Left lung (tissue), 10 donors: ENCODE measurements around the gene MICAL1. TPM values are rescaled to one million over a fixed set of nuclear protein-coding genes. Genes with fewer than 3 reads are reported as not detected.
A peak's percentile ranks its signal among the peaks of the same experiment; 100 is the strongest.

Experiments used
- ATAC-seq: fragments of 200-7000 bp; cut with Tn5 transposase; one replicate; pipeline ENCODE4 v1.9.1; 2020; ENCODE audit warnings: moderate library complexity
- DNase-seq, 4 donors: peaks; one replicate each; pipeline ENCODE4 v3.0.0-alpha.2; 2013 to 2020
- H3K27ac ChIP-seq, 2 donors: fragments of 200-600 bp; sonication (generic) in 1 of 2; one replicate each; pipeline versions ENCODE4 v1.5.0 to v1.8.0; 2020 to 2021
- H3K27me3 ChIP-seq, 2 donors: fragments of 200-600 bp; sonication (generic) in 1 of 2; one replicate each; pipeline versions ENCODE4 v1.5.0 to v1.8.0; 2020 to 2021
- H3K36me3 ChIP-seq, 2 donors: fragments of 200-600 bp; sonication (generic) in 1 of 2; one replicate each; pipeline versions ENCODE4 v1.5.0 to v1.8.0; 2020 to 2021
- H3K4me1 ChIP-seq, 2 donors: fragments of 200-600 bp; one replicate each; pipeline ENCODE4 v1.8.0; 2021
- H3K4me3 ChIP-seq, 2 donors: fragments of 200-600 bp; sonication (generic) in 1 of 2; one replicate each; pipeline versions ENCODE4 v1.5.0 to v1.8.0; 2020 to 2021; ENCODE audit warnings: mild to moderate bottlenecking in 1 of 2
- H3K9me3 ChIP-seq, 2 donors: fragments of 200-600 bp; sonication (generic) in 1 of 2; one replicate each; pipeline versions ENCODE4 v1.5.0 to v1.8.0; 2020 to 2021
- intact Hi-C, 2 donors: fragments of 100-400 bp; cut with DNase I; formaldehyde crosslinking; loops; one replicate each; pipeline versions ENCODE4 v1.11.2 to v1.14.2; 2022
- polyA plus RNA-seq, 6 donors: library from polyadenylated mRNA; unstranded; fragments of 120-200 nt; gene quantifications; one replicate each; pipeline ENCODE4 v1.2.1, GENCODE V29; 2013; ENCODE audit not compliant: insufficient read length in 6 of 6
- total RNA-seq, 2 donors: library from RNA; stranded (reverse); fragmentation: NEBNext Ultra II Directional; extraction: Animal tissue kit (Norgen Biotek cat#: 25700); gene quantifications; one replicate each; pipeline ENCODE4 v1.2.1, GENCODE V29; 2021
- TF ChIP-seq, protein P1 (sequence below), 2 donors: fragments of 200-600 bp; sonication (generic) in 1 of 2; IDR thresholded peaks; one replicate each; pipeline versions ENCODE4 v1.5.0 to v1.8.0; 2021; ENCODE audit warnings: antibody characterized with exemption in 2 of 2
- donor health status: DM: no; HTN: yes; CAD: no.
- donor health status: DM: no; HTN: no; CAD: no.

Gene MICAL1
- total and polyA plus RNA-seq, 8 donors = 55.7 to 70.9 (median 60.5) TPM

DNA sequence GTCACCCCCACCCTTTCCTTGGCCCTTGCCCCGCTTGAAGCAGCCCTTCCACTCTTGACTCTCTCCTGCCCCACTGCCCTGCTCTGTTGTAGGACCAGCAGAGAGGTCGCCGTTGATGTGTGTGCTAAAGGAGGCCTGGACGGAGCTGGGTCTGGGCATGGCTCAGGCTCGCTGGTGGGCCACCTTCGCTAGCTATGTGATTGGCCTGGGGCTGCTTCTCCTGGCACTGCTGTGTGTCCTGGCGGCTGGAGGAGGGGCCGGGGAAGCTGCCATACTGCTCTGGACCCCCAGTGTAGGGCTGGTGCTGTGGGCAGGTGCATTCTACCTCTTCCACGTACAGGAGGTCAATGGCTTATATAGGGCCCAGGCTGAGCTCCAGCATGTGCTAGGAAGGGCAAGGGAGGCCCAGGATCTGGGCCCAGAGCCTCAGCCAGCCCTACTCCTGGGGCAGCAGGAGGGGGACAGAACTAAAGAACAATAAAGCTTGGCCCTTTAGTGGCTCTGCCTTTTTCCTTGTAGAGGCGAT is 12.1 kb downstream of the MICAL1 start:
- intact Hi-C loops = no loop called here
- Histone ChIP-seq H3K36me3 (peaks cover 0 to 59% of the 10 kb centered on the region in 2 donors), H3K27me3 (no peaks in the 10 kb centered on the region), H3K27ac (no peak overlapping the region), H3K9me3 (no peaks in the 10 kb centered on the region), H3K4me3 (no peak overlapping the region), H3K4me1 (peaks cover 12 to 26% of the 10 kb centered on the region in 2 donors)
- TF ChIP-seq, protein P1, sequence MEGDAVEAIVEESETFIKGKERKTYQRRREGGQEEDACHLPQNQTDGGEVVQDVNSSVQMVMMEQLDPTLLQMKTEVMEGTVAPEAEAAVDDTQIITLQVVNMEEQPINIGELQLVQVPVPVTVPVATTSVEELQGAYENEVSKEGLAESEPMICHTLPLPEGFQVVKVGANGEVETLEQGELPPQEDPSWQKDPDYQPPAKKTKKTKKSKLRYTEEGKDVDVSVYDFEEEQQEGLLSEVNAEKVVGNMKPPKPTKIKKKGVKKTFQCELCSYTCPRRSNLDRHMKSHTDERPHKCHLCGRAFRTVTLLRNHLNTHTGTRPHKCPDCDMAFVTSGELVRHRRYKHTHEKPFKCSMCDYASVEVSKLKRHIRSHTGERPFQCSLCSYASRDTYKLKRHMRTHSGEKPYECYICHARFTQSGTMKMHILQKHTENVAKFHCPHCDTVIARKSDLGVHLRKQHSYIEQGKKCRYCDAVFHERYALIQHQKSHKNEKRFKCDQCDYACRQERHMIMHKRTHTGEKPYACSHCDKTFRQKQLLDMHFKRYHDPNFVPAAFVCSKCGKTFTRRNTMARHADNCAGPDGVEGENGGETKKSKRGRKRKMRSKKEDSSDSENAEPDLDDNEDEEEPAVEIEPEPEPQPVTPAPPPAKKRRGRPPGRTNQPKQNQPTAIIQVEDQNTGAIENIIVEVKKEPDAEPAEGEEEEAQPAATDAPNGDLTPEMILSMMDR (IDR thresholded peaks at IDR 0.05) = no peak
- ATAC-seq (no peak), DNase-seq (no peak)

DNA sequence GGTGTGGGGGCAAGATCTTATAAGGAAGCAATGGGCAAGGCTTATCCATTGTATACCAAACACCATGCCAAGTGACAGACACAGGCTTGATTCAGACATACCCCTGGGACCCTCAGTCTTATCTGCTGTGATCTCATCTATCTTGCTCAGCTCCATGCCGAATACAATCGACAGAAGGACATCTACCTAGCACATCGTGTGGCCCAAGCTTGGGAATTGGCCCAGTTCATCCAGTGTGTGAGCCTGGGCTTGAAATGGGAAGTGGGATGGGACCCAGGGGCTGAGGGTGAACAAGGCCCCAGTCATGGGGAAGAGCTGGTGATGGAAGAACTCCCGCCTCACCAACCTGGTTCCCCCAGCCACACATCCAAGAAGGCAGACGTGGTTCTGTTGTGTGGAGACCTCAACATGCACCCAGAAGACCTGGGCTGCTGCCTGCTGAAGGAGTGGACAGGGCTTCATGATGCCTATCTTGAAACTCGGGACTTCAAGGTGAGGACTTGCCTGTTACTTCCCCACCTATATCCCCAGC is 13.1 kb downstream of the MICAL1 start:
- Histone ChIP-seq H3K27me3 (no peaks in the 10 kb centered on the region), H3K27ac (no peak overlapping the region), H3K4me1 (peaks cover 12 to 24% of the 10 kb centered on the region in 2 donors), H3K36me3 (peaks cover 0 to 53% of the 10 kb centered on the region in 2 donors), H3K4me3 (no peak overlapping the region), H3K9me3 (no peaks in the 10 kb centered on the region)
- DNase-seq = no peak
- intact Hi-C loops = no loop called here
- TF ChIP-seq, protein P1 (IDR thresholded peaks at IDR 0.05) = no peak
- ATAC-seq = no peak

DNA sequence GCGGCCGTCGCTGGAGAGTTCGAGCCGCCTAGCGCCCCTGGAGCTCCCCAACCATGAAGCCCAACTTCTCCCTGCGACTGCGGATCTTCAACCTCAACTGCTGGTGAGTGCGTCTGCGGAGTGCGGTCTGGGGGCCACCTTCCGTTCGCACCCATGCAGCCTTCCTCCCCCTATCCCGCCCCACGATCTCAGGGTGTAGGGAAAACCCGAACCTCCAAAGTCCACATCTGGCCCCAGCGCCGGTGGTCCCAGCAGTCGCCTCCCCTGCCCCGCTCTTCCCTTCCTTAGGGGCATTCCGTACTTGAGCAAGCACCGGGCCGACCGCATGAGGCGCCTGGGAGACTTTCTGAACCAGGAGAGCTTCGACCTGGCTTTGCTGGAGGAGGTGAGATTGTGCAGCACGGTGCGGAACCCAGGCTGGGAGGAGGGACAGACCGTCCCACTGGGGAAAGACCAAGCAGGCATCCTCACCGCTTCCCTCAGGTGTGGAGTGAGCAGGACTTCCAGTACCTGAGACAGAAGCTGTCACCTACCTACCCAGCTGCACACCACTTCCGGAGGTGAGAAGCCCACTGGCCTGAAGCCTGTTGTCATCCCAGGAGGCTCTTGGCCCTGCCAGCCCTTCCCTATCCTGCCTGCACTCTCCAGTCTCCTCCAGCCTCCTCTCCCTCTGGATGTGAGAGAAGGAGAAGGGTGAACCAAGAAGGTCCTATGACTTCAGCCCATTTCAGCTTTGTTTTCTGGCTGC is 14.3 kb downstream of the MICAL1 start:
- DNase-seq (peak in 3 of 4 donors; percentile 64 to 83 (median 66)), ATAC-seq (peak; percentile 60)
- intact Hi-C loops = no loop called here
- H3K4me3 ChIP-seq = peak overlapping the region; percentile 76 to 79
- H3K4me1 ChIP-seq = peaks cover 12 to 22% of the 10 kb centered on the region in 2 donors
- peak overlapping the region; percentile 90 to 95 for H3K27ac ChIP-seq
- TF ChIP-seq, protein P1 (IDR thresholded peaks at IDR 0.05) = no peak
- H3K27me3 ChIP-seq = no peaks in the 10 kb centered on the region
- no peaks in the 10 kb centered on the region for H3K9me3 ChIP-seq
- peaks cover 0 to 41% of the 10 kb centered on the region in 2 donors for H3K36me3 ChIP-seq

DNA sequence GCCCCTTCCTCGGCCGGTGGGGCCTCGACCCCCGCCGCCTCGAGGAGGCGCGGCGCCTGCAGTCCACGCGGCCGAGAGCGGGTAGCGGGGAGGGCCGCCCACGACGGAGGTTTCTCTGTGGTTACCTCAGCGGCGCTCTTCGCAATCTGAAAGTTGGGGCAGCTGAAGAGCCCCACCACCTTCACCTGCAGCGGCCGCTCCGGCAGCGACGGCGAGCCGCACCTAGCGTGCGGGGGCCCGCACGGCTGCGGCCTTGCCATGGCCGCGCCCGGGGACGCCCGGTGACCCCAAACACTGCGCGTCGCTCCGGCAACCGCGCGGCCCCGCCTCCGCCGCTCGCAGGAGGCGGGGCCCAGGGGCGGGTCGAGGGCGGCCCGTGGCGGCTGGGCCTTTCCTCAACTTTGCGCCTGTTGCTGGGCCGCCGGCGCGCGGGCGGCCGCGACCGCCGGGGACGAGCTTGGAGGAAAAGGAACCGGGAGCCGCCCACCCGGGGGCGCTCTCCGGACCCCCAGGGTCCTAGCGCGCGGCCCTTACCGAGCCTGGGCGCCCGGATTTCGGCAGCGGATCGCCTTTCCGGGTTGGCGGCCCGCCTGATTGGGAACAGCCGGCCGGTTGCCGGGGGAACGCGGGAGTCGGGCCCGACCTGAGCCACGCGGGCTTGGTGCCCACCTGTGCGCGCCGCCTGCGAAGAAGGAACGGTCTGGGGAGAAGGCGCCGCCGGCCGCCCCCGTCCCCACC is 15.1 kb downstream of the MICAL1 start, which contains the start of the genes PPIL6 and SMPD2:
PPIL6 (minus strand) TSS at position 298 of the 738 bp plus-strand sequence; CDS start at position 260, 38 bp downstream.
SMPD2 (plus strand) TSS at position 394 of the 738 bp plus-strand sequence. CDS start 398 bp downstream, outside the sequence.
- intact Hi-C loops = no loop called here
- ATAC-seq (peak; percentile 91), DNase-seq (peak; percentile 89 to 97 (median 95))
- Histone ChIP-seq H3K27ac (peak within 1 kb of the TSS; percentile 90 to 95), H3K36me3 (peaks cover 0 to 33% of the 10 kb centered on the region in 2 donors), H3K4me3 (peak within 1 kb of the TSS; percentile 76 to 79), H3K27me3 (no peaks in the 10 kb centered on the region), H3K4me1 (peaks cover 12 to 22% of the 10 kb centered on the region in 2 donors), H3K9me3 (no peaks in the 10 kb centered on the region)
- TF ChIP-seq, protein P1 (IDR thresholded peaks at IDR 0.05) = no peak
